Tongue (tissue), 2 donors: ENCODE data around the gene ZNF593OS. TPM values are rescaled to one million over a fixed set of nuclear protein-coding genes. Genes with fewer than 3 reads are reported as not detected.
A peak's percentile ranks its signal among the peaks of the same experiment; 100 is the strongest.

Experiments
- DNase-seq: peaks from one replicate; pipeline ENCODE4 v3.0.0-alpha.2; 2015
- total RNA-seq: library from RNA; depleted of rRNA; stranded (reverse); fragments of >200 nt; gene quantifications from one replicate; pipeline ENCODE4 v1.2.3, GENCODE V29; 2014

ZNF593OS gene
- total RNA-seq, 1 donor from 2014 or later, result not detected

DNA sequence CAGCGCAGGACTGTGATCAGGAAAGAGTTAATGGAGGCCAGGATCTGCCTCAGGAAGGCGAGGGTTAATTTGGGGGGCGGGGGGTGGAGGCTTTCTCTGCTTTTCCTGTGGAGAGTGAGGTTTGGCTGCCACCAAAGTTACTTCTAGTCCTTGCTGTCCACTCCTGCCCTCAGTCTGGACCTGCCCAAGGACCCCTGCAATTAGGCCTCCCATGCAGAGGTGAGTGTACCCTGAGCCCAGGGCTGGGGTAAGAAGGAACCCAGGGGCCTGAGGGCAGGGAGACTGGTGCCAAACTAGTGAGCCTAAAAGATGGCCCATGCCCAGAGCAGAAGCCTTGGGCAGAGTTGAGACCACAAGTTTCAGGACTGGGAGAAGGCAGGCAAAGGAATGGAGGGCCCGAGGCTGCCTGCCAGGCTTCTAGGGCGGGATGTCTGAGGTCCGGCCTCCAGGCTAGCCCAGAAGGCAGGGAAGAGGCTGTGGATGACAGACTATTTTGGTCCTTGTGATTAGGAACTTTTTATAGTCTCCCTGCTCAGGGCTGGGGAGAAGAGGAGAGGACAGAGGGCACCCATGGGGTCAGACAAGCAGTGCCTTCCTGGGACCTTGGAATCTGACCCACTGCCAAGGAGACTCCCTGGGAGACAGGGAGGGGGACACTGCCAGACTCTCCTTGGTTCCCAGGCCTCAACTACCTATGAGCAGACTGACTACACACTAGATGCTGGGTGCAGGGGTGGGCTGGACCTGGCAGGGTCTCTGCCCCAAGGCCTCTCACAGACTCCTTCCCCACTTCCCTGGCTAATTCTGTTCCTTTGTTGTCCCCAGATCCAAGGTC is 12.5 kb downstream of the ZNF593OS start, which contains the start of gene FAM110D:
Gene FAM110D, plus strand, starts transcription at position 172 of the 835 bp plus-strand sequence. CDS start 2,213 bp downstream, outside the sequence.
- DNase-seq, result no peak

DNA sequence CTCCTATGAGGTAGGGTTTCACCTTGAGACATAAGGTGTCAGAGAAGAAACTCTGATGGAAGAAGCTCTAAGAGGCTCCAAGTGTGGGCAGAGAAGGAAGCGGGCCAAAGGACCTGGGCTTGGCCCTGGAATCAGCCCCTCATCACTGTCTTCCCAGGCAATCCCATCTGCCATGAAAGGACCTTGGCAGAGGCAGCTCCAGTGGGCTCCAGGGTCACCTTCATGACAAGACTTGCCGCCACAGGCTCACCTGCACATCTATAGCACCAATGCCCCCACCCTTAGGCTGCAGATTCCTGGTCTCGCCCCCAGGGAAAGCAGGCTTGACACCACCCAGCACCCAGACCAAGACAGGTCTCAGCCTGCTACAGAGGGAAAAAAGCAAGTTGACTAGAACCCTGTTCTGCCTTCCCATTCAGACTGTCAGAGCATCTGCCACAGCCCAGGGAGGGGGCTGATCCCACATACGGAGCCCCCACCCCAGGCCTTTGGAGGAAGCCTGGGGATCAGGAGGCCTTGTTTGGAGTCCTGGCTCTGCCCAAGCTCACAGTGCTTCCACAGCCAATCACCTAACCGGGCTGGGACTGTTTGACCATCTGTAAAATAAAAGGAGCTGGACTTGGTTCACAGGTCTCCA is 13.2 kb downstream of the ZNF593OS start:
- DNase-seq, result no peak

DNA sequence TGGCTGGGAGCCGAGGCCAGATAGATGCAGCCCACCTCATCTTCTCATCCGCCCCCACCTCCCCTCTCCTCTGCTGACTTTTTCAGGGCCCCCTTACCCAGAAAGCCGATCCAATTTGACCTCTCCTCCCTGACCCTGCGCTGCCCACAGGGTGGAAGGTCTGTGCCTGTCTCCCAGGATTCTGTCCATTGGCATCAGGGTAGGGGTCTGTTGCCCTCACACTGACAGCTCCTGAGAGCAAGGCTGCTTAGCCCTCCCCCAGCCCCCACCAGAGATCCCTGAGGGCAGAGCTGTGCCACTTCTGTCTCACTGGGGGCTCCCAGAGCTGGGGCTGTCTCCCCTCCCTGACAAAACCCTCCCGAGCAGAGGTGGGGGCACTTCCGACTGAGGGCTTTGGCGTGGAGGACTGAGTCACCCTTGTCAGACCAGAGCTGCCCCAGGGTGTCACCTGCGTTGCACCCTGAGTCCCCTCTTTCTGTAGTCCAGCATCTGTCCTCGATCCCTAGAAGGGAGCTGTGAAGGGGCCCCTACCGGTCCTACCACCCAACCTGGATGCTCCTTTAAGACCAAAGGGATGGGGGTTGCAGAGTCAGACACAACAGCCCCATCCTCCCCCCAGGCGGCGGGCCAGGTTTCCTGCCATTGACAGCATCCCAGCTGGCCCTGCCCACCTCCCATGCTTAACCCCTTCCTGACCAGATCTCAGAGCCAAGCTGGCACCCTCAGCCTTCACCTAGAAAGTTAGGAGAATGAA is 15.2 kb downstream of the ZNF593OS start:
- DNase-seq, result peak; percentile 25

DNA sequence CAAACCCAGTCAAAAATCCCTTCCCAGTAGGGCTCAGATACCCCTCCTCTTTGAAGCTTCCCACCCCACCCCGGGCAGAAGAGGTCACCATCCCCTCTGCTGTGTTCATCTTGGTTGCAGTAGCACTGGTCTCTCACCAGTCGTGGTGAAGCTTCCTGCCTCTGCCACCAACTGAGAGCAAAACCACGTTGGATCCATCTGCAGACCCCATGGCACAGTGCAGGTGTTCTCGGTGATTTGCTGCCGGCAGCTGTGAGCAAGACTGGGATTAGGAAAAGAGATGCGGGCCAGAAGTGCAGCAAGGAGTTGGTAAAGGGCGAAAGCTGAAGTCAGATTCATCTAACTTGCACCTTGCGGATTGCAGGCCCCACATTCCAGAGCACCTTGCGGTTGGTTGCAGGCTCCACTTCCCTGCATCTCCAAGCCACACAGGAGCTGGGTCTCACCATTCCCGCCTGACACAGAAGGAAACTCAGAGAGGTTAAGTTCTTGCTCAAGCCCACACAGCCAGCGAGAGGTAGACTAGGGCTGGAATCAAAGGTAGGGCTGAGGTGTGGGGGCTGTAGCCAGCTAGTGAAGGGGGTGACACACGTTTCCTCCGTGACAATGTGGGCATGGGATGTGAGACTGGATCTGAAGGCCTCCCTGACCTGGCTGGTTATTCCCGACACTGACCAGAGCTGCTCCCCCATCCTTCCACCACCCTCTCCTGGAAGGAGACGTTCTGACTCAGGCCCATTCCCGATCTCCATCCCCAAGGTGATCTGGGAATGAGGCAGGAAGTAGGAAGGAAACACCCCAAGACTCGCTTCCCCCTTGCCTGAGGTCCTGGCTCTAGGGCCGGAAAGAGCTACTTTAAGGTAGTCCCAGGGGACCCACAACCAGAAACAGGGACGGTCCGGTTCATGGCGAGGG is 16.0 kb downstream of the ZNF593OS start:
- DNase-seq, result no peak

DNA sequence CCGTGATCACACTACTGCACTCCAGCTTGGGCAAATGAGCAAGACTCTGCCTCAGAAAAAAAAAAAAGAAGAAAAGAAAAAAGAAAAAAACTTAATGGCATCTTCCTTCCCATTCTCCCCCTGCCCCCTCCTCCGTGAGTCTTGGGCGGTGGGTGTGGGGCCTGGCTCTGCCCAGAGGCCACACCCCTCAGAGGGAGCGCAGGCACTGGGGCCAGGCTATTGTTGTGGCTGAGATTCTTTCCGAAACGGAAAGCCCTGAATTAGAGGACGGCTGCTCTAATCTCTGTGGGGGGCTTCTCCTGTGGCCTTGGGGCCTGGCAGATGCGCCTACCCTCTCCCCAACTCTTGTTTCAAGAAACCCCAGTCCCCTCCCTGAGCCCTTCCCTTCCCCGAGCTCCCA is 16.9 kb downstream of the ZNF593OS start:
- no peak for DNase-seq

DNA sequence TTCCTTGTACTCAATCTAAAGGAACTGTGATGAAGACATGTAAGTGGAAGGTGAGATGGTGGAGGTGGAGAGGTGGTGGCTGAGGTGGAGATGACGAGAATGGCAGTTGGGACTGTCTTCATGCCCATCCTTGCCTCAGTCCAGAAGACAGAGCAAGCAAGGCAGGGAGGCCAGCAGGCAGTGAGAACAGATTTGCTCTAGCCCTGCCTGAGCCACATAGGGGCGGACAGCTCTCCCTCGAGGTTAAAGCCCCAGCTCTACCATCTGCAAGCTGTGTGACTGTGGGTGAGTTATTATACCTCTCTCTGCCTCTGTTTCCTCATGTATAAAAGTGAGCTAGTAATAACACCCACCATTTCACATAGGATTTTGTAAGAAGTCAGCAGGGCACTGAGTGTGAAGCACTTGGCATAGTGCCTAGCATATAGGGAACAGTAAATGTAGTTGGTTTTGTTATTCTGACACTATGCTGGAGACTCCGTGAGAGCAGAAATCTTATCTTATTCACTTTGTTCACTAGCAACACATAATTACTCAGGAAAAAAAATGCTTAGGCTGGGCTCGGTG is 17.6 kb downstream of the ZNF593OS start:
- DNase-seq, result no peak

DNA sequence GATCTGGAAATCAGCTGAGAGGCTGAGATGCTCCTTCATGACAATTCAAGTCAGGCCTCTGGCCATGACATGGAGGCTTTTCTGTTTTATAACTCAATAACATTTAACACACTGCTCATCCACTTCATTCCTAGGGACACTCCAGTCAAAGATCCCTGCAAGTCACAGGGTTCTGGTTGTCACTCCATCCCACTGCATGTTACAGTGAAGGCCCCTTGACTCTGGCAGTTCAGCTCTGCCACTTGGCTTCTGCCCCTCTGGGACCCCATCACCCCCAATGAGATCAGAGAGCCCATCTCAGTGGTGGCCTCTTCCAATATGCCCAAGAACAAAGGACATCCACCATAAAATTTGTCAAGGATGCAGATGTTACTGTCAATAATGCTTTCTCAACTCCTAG is 22.7 kb downstream of the ZNF593OS start:
- DNase-seq, result no peak

DNA sequence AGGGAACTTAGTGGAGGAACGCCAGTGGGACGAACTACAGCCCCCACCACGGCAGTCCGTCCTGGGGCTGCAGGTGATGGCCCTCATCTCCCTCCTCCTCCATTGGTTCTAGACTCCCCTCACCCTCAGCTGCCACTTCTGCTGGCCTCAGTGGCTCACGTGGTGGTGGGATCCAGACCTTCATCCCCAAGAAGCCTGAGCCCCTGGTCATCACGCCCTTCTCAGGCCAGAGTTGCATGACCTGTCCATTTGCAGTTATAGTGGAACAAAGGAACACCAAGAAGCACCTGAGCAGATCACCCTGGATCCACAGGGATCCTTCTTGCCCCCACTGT is 25.7 kb downstream of the ZNF593OS start:
- DNase-seq, result no peak

DNA sequence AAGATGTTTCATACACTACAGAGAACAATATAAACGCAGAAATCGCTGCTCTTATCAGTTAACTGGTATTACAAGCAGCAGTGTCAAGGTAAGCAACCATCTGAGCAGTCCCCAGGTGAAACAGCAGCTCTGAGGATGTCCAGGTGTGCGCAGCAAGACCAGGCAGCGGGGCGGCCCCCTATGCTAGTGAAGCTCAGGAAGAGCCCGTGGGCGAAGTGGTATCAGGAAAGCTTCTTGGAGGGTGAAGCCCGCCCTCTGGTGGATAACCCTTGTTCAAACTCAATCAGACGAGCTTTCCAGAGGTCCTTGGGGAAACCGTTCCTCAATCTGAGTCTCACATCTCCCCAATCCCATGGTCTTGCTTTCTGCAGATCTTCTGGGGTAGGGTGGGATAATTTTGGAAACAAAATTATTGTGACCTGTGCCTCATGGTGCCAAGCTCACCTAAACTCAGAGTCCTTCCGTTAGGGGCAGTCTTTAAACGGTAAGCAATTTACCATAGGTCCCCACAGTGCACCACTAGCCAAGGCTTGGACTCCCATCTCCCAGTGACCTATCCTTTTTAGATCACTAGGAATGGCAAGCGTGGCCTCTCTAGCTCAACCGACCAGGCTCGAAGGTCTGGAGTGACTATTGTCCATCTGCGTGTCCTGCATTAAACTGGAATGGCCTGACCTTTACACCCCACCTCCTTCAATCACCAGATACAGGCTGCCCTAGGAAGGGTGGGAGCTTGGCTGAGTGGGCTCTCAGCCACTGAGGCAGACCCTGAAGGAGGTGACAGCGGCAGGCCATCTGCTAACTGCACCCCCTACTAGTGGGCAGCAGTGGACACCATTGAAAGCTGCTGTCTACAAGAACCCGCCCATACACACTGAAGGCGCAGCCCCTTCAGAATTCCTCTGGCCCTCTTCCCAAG is 26.3 kb downstream of the ZNF593OS start:
- peak; percentile 91 for DNase-seq

DNA sequence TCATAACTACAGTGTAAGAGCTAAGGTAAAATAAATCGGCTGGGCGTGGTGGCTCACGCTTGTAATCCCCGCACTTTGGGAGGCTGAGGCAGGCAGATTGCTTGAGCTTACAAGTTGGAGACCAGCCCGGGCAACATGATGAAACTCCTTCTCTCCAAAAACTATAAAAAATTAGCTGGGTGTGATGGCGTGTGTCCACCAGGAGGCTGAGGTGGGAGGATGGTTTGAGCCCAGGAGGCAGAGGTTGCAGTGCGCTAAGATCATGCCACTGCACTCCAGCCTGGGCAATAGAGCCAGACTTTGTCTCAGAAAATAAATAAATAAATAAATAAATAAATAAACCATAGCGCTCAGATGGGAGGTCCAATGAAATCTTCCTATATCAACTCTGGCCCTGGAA is 29.5 kb downstream of the ZNF593OS start:
- no peak for DNase-seq

DNA sequence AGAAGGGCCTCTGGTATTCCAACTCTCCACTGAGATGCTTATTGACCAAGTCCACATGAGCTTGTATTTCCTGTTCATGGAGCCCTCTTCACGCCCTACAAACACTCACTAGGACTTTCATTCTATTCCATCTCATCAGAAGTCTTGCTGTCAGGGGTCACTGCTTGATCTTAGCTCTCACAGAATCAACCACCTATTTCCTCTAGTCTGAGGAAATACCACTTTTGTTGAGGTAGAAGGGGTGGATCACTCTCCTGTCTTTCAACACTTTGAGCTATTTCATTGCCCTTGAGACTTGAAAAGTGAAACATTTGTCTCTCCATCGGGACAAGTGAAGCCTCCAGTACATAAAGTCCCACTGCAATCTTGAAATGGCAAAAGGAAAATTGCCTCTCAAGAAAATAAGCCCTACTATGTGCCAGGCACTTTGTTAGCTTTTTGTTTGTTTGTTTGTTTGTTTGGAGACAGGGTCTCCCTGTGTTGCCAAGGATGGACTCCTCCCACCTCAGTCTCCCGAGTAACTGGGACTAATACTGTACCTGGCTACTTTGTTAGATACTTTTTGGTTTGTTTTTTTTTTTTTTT is 32.6 kb downstream of the ZNF593OS start:
- no peak for DNase-seq

DNA sequence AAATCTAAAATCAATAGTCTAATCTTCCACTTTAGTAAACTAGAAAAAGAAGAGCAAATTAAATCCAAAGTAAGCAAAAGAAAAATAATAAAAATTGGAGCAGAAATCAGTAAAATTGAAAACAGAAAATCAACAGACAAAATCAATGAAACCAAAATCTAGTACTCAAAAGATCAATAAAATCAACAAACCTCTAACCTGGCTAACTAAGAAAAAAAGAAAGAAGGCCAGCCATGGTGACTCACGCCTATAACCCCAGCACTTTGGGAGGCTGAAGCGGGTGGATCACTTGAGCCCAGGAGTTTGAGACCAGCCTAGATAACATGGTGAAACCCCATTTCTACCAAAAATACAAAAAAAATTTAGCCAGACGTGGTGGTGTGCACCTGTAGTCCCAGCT is 37.2 kb downstream of the ZNF593OS start:
- no peak for DNase-seq

DNA sequence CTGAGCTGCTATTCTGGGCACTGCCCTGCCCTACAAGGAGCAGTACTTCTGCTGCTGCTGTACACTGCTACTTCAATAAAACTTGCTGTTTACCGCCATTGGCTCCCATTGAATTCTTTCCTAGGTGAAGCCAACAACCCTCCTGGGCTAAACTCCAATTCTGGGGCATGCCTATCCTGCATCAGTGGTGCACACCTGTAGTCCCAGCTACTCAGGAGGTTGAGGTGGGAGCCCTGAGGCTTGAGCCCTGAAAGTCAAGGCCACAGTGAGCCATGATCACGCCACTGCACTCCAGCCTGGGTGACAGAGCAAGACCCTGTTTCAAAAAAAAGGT is 38.8 kb downstream of the ZNF593OS start:
- DNase-seq, result no peak

DNA sequence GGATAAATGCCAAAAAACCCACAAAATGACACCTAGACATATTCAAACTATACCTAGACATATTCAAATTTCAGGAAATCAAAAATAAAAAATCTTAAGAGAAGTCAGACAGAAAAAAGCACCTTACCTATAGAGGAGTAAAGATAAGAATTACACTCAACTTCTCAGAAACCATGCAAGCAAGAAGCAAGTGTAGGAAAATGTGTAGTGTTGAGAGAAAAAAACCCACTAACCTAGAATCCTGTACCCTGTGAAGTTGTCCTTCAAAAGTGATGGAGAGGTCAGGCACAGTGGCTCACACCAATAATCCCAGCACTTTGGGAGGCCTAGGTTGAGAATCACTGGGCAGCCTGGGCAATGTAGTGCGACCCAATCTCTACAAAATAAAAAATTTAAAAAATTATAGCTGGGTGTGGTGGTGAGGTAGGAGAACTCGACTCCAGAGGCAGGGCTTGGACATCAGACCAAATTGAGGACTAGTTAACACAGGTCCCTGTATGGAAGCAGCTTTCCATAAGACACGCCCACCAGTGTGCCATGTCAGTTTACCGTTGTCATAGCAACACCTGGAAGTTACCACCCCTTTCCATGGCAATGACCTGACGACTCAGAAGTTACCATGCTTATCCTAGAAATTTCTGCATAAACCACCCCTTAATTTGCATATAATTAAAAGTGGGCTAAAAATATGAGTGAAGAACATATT is 39.4 kb downstream of the ZNF593OS start:
- DNase-seq, result no peak

DNA sequence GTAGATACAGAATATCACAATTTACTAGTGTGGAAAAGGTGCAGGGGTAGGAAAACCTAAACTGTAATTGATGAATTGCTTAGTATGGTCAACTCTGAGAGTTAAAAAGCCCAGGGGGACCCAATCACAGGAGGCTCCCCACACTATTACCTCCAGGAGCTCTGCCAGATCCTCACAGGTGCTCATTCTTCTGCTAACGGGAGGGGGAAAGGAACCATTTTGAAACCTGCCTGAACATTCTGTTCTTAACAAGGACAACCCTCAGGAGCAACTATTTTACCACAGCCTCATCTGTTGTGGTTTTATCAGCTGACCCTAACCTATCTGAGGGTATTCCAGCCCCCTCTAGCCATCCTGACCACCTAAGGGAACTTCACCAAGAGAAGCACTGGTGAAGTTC is 40.9 kb downstream of the ZNF593OS start:
- DNase-seq, result no peak

DNA sequence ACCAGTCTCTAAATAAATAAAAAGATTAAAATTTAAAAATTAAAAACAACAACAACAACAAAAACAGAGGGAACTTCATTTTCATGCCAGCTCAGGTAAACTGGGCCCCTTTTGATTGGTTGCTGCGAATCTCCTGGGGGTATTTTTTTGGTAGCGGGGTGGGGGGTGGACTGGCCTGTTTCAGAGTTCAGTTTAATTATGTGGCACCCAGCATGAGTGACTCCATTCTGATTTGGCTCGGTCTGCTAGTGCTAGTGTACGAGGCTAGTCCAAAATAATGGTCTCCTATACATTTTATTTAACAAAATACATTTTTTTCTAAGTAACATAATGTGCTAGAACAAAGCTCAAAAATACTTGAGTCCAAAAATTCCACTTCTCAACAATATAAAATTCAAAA is 41.9 kb downstream of the ZNF593OS start:
- DNase-seq, result no peak

DNA sequence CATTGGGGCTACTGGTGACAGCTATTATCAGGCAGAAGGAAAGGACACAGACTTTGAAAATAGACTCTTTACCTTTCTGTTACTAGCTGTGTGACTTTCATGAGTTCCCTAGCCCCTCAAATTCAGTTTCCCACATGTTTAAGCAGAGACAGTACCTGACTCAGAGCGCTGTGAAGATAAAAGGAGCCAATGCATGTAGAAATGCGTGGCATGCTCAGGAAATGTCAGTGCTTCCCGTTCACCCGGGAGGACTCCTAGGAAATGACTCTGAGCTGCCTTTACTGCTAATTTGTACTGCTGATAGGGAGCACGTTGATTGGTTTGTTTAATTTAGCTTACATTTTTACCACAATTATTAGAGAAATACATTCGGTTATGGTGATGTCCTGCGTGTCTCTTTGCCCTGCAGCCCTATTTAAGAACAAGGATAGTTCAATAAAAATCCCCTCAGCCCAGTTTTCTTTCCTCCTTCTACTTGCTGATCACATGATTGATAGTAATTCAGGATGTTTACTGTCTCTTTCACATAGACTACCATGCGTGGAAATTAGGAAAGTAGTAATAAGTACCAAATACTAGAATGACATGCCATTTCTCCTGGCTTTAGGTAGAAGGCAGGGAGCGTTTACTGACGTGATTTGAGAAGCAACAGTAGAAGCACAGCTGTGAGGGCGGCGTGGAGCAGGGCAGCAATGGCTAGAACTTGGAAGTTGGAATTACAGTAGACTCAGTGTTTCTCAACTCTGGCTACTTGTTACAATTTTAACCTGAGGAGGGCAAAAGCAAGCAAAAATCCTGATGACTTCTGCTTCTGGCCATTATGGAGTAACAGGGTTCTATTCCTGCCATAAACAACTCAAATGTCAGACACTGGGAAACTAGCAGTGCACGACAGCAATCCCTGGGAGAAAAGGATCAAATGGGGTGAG is 44.1 kb downstream of the ZNF593OS start:
- DNase-seq, result no peak

DNA sequence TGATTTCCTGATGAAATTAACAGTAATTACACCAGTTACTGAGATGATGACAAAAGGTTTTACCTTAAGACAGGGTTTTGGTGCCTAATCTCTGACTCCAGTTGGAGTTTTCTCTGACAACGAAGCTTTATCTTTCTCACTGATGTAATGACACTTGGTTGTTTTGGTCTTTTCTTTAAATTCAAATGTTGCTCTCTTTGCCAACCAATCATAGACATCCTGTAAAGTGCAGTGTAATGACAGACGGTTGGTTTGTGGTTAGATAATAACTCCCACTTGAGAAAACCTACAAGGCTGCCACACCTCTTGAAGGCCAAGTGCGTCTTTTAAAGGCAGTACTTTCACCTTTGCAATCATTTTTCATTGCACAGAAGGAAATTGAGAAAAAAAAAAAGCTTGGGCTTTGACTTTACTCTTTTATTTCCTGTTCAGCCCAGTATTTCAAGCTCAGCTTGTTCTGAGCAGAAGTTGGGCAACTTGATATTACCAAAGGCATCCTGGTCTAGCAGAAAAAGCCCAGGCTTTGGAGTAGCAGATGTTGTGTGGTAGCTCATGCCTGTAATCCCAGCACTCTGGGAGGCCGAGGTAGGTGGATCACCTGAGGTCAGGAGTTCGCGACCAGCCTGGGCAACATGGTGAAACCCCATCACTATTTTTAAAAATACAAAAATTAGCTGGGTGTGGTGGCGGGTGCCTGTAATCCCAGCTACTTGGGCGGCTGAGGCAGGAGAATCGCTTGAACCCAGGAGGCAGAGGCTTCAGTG is 45.1 kb downstream of the ZNF593OS start:
- DNase-seq, result peak; percentile 13
